ENCODE results near the gene LCE5A.

LCE5A gene

GRCh38 chr1:152510503-152510902, at the start of gene LCE5A:
Gene LCE5A (plus strand): TSS chr1:152510803. CDS start chr1:152511535, 732 bp downstream.
- no peak for DNase-seq

GRCh38 chr1:152461544-152461943, 49.1 kb upstream of the LCE5A start:
- DNase-seq: peak; percentile 80

DNA sequence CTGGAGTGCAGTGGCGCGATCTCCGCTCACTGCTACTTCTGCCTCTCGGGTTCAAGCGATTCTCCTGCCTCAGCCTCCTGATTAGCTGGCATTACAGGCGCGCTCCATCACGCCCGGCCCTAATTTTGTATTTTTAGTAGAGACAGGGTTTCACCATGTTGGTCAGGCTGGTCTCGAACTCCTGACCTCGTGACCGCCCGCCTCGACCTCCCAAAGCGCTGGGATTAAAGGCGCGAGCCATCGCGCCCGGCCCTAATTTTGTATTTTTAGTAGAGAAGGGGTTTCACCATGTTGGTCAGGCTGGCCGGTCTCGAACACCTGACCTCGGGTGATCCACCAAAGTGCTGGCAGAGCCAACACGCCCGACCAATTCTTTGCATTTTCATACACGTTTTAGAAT, 48.0 kb upstream of the LCE5A start:
- no peak for DNase-seq

DNA sequence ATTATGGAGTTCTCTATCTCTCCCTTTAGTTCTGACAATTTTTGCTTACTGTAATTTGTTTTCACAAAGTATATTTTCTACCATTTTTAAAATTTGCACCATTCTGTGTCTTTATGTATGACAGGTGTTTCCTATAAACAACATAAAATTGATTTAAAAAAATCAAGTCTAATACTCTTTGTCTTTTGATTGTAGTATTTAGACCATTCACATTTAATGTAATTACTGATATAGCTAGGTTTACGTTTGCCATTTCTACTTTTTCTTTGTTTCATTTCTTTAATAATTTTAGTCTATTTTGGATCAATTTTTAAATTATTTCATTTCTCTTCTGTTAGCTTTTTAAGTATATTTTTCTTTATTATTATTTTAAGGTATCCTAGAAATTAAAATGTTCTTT, 44.4 kb upstream of the LCE5A start:
- no peak for DNase-seq

- DNase-seq: no peak
Observed at GRCh38 chr1:152473887-152474537, 36.6 kb upstream of the LCE5A start.

DNA sequence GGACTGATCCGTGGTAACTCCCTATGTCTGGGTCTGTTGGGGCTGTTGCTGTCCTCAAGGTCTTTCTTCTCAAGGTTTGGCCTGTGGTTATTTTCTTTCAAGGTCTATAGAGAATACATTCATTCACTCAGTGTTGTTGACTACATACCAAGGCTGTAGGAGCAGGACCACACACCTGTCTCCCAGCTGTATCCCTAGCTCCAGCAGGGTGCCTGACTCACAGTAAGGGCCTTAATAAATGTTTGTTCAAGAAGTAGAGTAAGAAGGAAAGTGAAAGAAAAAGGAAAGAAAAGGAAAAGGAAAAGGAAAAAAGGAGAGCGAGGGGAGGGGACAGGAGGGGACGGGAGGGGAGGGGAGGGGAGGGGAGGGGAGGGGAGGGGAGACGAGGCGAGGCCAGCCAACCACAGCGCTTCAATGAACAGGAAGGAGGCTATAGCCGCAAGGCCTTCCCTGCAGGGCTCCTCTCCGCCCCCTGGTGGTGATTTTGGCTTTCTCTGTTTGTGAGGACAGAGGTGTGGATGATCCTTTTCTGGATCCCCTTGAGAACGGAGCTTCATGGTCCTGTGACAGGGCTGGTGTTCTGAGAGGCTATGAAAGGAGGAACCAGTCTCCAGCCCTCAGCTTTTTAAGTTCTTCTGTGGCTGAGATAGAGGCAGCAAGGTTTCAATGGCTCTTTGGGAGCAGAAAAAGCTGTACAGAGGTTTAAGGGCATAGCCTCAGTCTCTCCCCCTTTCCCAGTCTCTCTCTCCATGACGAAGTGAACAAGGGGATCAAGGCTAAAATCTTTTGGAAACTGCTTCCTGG, 30.6 kb upstream of the LCE5A start:
- DNase-seq: peak in 1 of 2 experiments; percentile 39

GRCh38 chr1:152481869-152482664, 28.5 kb upstream of the LCE5A start:
- DNase-seq: no peak

GRCh38 chr1:152486400-152487006, 24.1 kb upstream of the LCE5A start:
- DNase-seq: peak in 1 of 2 experiments; percentile 13

- DNase-seq: no peak
Observed at GRCh38 chr1:152487871-152488270, 22.7 kb upstream of the LCE5A start.

DNA sequence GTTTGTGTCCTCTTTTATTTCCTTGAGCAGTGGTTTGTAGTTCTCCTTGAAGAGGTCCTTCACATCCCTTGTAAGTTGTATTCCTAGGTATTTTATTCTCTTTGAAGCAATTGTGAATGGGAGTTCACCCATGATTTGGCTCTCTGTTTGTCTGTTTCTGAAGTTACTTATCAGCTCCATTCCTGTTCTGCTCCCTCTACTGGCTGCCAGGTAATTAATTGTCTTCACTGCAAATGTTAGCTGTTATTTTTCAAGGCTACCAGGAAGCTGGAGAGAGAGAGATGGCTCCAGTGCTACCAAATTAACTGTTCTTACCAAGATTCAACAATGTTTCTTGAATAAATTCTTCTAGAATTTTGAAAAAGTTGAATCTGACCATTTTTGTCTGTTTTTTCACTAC, 19.1 kb upstream of the LCE5A start:
- peak; percentile 16 to 45 for DNase-seq

GRCh38 chr1:152495066-152495675, 15.4 kb upstream of the LCE5A start:
- DNase-seq: peak; percentile 27 to 50

- DNase-seq: peak; percentile 11 to 17
Observed at GRCh38 chr1:152497273-152497672, 13.3 kb upstream of the LCE5A start.

DNA sequence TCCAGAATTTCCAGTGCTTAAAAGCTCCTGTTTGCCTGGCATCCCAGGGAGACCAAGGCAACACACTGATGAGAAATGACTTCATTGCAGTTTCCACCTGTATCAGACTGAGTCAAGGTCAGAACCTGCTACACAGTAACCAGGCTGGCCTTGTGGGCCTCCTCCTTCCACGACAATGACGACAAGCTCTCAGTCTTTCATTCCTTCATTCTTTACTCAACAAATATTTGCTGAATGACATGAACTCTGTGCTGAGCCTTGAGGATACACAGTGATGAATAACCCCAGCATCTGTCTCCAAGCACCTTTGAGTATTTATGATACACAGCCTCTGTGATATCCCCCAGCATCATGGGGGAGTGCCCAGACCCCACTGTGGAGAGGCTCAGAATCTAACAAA, 8.9 kb upstream of the LCE5A start:
- DNase-seq: no peak

DNA sequence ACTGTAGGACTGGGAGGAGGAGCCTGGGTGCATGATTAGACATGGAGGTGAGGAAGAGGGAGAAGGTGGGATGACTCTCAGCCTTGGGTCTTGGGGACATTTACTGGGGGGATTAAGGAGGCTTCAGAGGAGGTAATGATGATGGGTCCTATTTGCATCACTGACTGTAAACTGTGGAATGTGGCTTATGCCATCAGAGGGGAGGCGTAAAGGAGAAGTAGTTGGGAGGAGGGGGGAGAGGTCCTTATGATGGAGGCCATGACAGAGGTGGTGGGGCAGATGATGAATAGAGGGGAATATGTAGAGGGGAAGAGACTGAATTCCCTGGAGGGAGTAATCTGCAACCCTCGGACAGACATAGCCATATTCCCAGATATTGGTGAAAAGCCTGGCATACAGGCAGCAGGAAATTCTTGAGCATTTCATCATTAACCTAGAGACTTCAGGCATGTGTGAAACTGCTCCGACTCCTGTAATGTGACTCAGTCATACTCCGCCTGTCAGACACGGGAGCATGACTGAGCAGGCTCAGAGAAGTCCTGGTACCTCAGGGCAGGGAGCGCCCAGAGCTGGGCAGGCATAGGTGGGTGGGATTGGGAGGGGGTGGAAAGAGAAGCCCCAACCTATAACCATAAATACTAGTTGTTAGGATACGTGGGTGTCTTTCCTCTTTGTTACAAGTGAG, 8.0 kb upstream of the LCE5A start:
- no peak for DNase-seq

DNA sequence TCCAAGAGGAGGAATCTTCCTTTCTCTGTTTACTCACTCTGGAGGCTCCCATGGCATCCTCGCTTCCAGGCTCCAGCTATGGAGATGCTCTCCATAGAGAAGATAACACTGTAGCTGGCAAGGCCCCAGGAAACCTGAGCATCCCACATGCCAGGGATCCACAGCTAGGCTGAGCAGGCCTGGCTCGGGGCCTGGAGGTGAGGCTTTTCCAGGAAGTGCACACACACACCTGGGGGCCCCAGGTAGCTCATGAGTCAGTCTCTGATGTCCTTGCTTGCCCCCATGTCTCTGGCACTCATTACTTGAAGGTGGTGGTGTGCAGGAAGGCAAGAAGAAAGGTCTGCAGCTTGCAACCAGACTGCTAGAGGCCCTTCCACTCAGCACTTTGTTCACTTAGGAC, 5.5 kb upstream of the LCE5A start:
- DNase-seq: no peak

DNA sequence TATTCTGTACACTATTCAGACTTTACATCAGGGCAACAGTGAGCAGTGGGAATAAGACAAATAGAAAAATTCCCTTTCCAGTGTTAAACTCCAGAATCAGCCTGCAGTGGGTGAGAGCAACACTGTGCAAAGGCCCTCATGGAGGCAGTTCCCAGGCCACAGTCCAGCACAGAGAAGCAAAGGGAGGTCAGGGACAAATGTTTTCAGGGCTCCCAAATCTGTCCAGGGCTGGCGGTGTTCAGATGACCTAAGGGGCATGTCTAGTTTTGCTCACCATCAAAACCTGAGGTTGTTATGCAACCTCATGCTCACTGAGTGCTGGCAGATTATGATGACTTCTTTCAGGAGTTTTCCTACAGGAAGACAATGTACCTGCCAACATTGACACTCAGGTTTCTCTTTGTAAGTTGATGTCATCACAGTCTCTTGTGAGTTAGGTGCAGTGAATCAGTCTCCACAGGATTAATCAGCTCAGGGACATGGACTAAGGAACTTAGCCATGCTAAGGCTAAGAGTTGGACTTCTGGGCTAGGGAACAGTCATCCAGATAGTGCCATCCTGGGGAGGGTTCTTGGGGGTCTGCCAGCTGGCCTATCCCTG, 3.6 kb upstream of the LCE5A start:
- DNase-seq: no peak

- DNase-seq: no peak
Observed at GRCh38 chr1:152511596-152511995, 993 bp downstream of the LCE5A start.

- no peak for DNase-seq
Observed at GRCh38 chr1:152513081-152513480, 2.5 kb downstream of the LCE5A start.

GRCh38 chr1:152514715-152515433, 4.3 kb downstream of the LCE5A start:
- no peak for DNase-seq

GRCh38 chr1:152515434-152515783, 4.8 kb downstream of the LCE5A start:
- DNase-seq: no peak

- DNase-seq: no peak
Observed at GRCh38 chr1:152516082-152516481, 5.5 kb downstream of the LCE5A start.

All from Kasumi-1 (cell line).